Upper lobe of left lung (tissue), 6 donors: ENCODE data around the gene NODAL. TPM values are rescaled to one million over a fixed set of nuclear protein-coding genes. Genes with fewer than 3 reads are reported as not detected.

Experiments used
- ATAC-seq, 2 donors: fragments of 200-7000 bp; cut with Tn5 transposase; one replicate each; pipeline ENCODE4 v1.9.1; 2022; ENCODE audit warnings: mild to moderate bottlenecking in 2 of 2, moderate library complexity in 2 of 2; ENCODE audit not compliant: low FRiP score in 2 of 2
- DNase-seq, 2 donors: peaks; one replicate each; pipeline ENCODE4 v3.0.0-alpha.2; 2019 to 2020
- H3K27ac ChIP-seq, 4 donors: fragments of 200-600 bp; sonication (generic); one replicate each; pipeline ENCODE4 v1.5.1; 2016 to 2019
- H3K27me3 ChIP-seq, 4 donors: fragments of 200-600 bp; sonication (generic); one replicate each; pipeline ENCODE4 v1.5.1; 2017 to 2019
- H3K36me3 ChIP-seq, 4 donors: fragments of 200-600 bp; sonication (generic); one replicate each; pipeline ENCODE4 v1.5.1; 2016 to 2019
- H3K4me1 ChIP-seq, 4 donors: fragments of 200-600 bp; sonication (generic); one replicate each; pipeline ENCODE4 v1.5.1; 2018 to 2019
- H3K4me3 ChIP-seq, 4 donors: fragments of 200-600 bp; sonication (generic); one replicate each; pipeline ENCODE4 v1.5.1; 2017 to 2019; ENCODE audit warnings: mild to moderate bottlenecking in 2 of 4, moderate library complexity in 1 of 4
- H3K9me3 ChIP-seq, 4 donors: fragments of 200-600 bp; sonication (generic); one replicate each; pipeline ENCODE4 v1.5.1; 2018 to 2019
- CTCF ChIP-seq, 6 experiments: fragments of 450-650 bp in 4 of 6; fragments of 200-600 bp in 2 of 6; sonication (generic) in 2 of 6; IDR thresholded peaks; one replicate each; pipeline ENCODE4 v1.5.1; 2016 to 2019; ENCODE audit warnings: antibody characterized with exemption in 6 of 6
- EP300 ChIP-seq, 4 donors: sonication (generic); formaldehyde crosslinking; IDR thresholded peaks; one replicate each; pipeline ENCODE4 v1.5.1; 2017; ENCODE audit warnings: antibody characterized with exemption in 4 of 4, control low read depth in 2 of 4
- POLR2A ChIP-seq, 4 donors: fragments of 450-650 bp; IDR thresholded peaks; one replicate each; pipeline ENCODE4 v1.5.1; 2016 to 2017; ENCODE audit warnings: antibody characterized with exemption in 4 of 4, mild to moderate bottlenecking in 2 of 4
- POLR2AphosphoS5 ChIP-seq, 2 donors: sonication (generic); formaldehyde crosslinking; IDR thresholded peaks; one replicate each; pipeline ENCODE4 v1.5.1; 2017; ENCODE audit warnings: antibody characterized with exemption in 2 of 2
- WGBS, 2 donors: methylation state at CpG; one replicate each; pipeline ENCODE4 v1.1.5; 2017 to 2018; 5-methylcytosine and 5-hydroxymethylcytosine counted together
- total RNA-seq, 6 donors: library from RNA; depleted of rRNA in 4 of 6; stranded (reverse); fragments of >200 nt in 4 of 6; gene quantifications; one replicate each; pipeline versions ENCODE4 v1.1.0 to v1.2.1, GENCODE V29; 2016 to 2021
- donor health status: DM: no; HTN: no; CAD: no; lungs with moderate emphysema.
- donor health status: DM: no; HTN: yes; CAD: no; lungs with severe emphysema.

Gene NODAL
- total RNA-seq, 6 donors from 2014 or later: not detected

- 96 to 97% methylated on average over 4 of the region's 4 CpGs for WGBS, 2 donors
- no peaks in the 10 kb centered on the region for H3K9me3 ChIP-seq
- H3K36me3 ChIP-seq: no peaks in the 10 kb centered on the region
- TF ChIP-seq POLR2A (IDR thresholded peaks at IDR 0.05) (no peak), CTCF (IDR thresholded peaks at IDR 0.05) (no peak), EP300 (IDR thresholded peaks at IDR 0.05) (no peak), POLR2AphosphoS5 (IDR thresholded peaks at IDR 0.05) (no peak)
- peaks cover 13 to 24% (median 16%) of the 10 kb centered on the region in 4 donors for H3K4me1 ChIP-seq
- DNase-seq (no peak), ATAC-seq (no peak)
- H3K27ac ChIP-seq: no peak overlapping the region
- H3K4me3 ChIP-seq: no peak overlapping the region
- H3K27me3 ChIP-seq: no peaks in the 10 kb centered on the region
Observed at GRCh38 chr10:70465278-70465677, 23.8 kb upstream of the NODAL start.

- no peak for ATAC-seq
- H3K9me3 ChIP-seq: no peaks in the 10 kb centered on the region
- H3K4me3 ChIP-seq: no peak overlapping the region
- DNase-seq: peak in 1 of 2 donors; percentile 48
- H3K27me3 ChIP-seq: peaks cover 0 to 12% (median 0%) of the 10 kb centered on the region in 4 donors
- peaks cover 25 to 35% (median 32%) of the 10 kb centered on the region in 4 donors for H3K4me1 ChIP-seq
- TF ChIP-seq POLR2AphosphoS5 (IDR thresholded peaks at IDR 0.05): no peak
- peak in 1 of 6 experiments; percentile 10 for TF ChIP-seq CTCF (IDR thresholded peaks at IDR 0.05)
- no peak for TF ChIP-seq POLR2A (IDR thresholded peaks at IDR 0.05)
- peak in 1 of 4 donors; percentile 6 for TF ChIP-seq EP300 (IDR thresholded peaks at IDR 0.05)
- 30 to 31% methylated on average over 3 to 4 of the region's 4 CpGs for WGBS, 2 donors
- H3K36me3 ChIP-seq: no peaks in the 10 kb centered on the region
- peak overlapping the region in 3 of 4 donors; percentile 0 to 32 (median 27) for H3K27ac ChIP-seq
Observed at GRCh38 chr10:70462349-70462984, 21.0 kb upstream of the NODAL start.

GRCh38 chr10:70461397-70462348, 20.2 kb upstream of the NODAL start:
- no peaks in the 10 kb centered on the region for H3K9me3 ChIP-seq
- H3K27me3 ChIP-seq: peaks cover 0 to 12% (median 0%) of the 10 kb centered on the region in 4 donors
- H3K4me1 ChIP-seq: peaks cover 25 to 35% (median 32%) of the 10 kb centered on the region in 4 donors
- no peak for TF ChIP-seq EP300 (IDR thresholded peaks at IDR 0.05)
- TF ChIP-seq CTCF (IDR thresholded peaks at IDR 0.05): peak; percentile 77 to 90 (median 83)
- TF ChIP-seq POLR2A (IDR thresholded peaks at IDR 0.05): no peak
- TF ChIP-seq POLR2AphosphoS5 (IDR thresholded peaks at IDR 0.05): no peak
- peak; percentile 61 to 72 for ATAC-seq
- H3K4me3 ChIP-seq: no peak overlapping the region
- H3K36me3 ChIP-seq: no peaks in the 10 kb centered on the region
- WGBS, 2 donors: 57 to 58% methylated on average over 7 to 13 of the region's 13 CpGs
- H3K27ac ChIP-seq: peak overlapping the region in 3 of 4 donors; percentile 0 to 32 (median 27)
- peak in 1 of 2 donors; percentile 48 for DNase-seq

GRCh38 chr10:70459774-70460490, 18.5 kb upstream of the NODAL start:
- H3K27me3 ChIP-seq: peaks cover 0 to 12% (median 0%) of the 10 kb centered on the region in 4 donors
- H3K9me3 ChIP-seq: no peaks in the 10 kb centered on the region
- ATAC-seq: no peak
- 84 to 86% methylated on average over 27 to 29 of the region's 29 CpGs for WGBS, 2 donors
- peak overlapping the region in 1 of 4 donors; percentile 34 for H3K27ac ChIP-seq
- no peak overlapping the region for H3K4me3 ChIP-seq
- no peak for DNase-seq
- H3K4me1 ChIP-seq: peaks cover 25 to 35% (median 32%) of the 10 kb centered on the region in 4 donors
- H3K36me3 ChIP-seq: no peaks in the 10 kb centered on the region
- TF ChIP-seq POLR2AphosphoS5 (IDR thresholded peaks at IDR 0.05) (no peak), CTCF (IDR thresholded peaks at IDR 0.05) (no peak)
